ENCODE results near the gene HOOK2.
"Not testable (repeated sequence)": the region's sequence is repeated elsewhere in the genome, so short reads cannot be mapped to it uniquely, and the experiment has no call there.

HOOK2 gene

DNA sequence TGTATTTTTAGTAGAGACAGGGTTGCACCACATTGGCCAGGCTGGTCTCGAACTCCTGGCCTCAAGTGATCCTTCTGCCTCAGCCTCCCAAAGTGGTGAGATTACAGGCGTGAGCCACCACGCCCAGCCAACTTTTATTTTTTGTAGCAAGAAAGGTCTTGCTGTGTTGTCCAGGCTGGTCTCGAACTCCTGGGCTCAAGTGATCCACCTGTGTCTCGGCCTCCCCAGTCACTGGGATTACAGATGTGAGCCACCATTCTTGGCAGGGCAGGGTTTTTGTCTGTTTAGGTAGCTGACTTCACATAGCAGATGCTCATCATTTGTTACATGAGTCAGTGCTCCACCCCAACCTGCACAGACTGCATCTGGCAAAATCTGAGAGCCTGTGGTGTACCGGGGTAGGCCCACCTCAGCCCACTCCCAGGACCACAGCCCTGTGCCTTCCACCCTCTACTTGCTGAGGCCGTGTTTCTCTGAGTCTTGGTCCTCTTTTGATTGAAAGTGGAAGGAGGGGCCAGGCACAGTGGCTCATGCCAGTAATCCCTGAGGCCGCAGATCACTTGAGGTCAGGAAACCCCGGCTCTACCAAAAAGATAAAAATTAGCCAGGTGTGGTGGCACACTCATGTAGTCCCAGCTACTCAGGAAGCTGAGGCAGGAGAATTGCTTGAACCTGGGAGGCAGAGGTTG is 47.5 kb downstream of the HOOK2 start:
- no peak for DNase-seq (ENCODE audit: extremely low read depth, low read depth)
- TF ChIP-seq, protein P1, sequence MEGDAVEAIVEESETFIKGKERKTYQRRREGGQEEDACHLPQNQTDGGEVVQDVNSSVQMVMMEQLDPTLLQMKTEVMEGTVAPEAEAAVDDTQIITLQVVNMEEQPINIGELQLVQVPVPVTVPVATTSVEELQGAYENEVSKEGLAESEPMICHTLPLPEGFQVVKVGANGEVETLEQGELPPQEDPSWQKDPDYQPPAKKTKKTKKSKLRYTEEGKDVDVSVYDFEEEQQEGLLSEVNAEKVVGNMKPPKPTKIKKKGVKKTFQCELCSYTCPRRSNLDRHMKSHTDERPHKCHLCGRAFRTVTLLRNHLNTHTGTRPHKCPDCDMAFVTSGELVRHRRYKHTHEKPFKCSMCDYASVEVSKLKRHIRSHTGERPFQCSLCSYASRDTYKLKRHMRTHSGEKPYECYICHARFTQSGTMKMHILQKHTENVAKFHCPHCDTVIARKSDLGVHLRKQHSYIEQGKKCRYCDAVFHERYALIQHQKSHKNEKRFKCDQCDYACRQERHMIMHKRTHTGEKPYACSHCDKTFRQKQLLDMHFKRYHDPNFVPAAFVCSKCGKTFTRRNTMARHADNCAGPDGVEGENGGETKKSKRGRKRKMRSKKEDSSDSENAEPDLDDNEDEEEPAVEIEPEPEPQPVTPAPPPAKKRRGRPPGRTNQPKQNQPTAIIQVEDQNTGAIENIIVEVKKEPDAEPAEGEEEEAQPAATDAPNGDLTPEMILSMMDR (IDR thresholded peaks at IDR 0.05; ENCODE audit: low read depth, low read length) = no peak

DNA sequence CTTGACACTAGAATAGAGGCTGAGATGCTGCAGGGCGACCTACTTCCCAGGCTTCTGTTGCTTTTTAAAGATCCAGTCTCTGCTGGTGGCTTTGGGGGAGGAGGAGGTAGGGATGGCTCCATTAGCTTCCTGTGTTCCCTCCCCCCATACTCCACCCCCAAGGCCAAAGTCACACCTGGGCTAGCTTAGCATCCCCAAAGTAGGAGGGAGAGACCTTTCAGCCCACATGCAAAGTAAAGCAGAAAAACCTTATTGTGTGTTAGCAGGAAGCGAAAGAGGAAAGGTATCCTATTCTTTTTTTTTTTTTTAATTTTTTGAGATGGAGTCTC is 48.4 kb downstream of the HOOK2 start:
- TF ChIP-seq, protein P1 (IDR thresholded peaks at IDR 0.05; ENCODE audit: low read depth, low read length) = no peak
- DNase-seq (ENCODE audit: extremely low read depth, low read depth) = no peak

DNA sequence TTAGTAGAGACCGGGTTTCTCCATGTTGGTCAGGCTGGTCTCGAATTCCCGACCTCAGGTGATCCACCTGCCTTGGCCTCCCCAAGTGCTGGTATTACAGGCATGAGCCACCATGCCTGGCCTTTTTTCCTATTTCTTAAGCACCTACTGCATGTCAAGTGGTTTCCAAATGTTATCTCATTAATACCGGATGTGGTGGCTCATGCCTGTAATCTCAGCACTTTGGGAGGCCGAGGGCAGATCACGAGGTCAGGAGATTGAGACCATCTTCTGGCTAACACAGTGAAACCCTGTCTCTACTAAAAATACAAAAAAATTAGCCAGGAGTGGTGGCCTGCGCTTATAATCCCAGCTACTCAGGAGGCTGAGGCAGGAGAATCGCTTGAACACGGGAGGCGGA is 49.7 kb downstream of the HOOK2 start:
- not testable (repeated sequence) for DNase-seq (ENCODE audit: extremely low read depth, low read depth)

DNA sequence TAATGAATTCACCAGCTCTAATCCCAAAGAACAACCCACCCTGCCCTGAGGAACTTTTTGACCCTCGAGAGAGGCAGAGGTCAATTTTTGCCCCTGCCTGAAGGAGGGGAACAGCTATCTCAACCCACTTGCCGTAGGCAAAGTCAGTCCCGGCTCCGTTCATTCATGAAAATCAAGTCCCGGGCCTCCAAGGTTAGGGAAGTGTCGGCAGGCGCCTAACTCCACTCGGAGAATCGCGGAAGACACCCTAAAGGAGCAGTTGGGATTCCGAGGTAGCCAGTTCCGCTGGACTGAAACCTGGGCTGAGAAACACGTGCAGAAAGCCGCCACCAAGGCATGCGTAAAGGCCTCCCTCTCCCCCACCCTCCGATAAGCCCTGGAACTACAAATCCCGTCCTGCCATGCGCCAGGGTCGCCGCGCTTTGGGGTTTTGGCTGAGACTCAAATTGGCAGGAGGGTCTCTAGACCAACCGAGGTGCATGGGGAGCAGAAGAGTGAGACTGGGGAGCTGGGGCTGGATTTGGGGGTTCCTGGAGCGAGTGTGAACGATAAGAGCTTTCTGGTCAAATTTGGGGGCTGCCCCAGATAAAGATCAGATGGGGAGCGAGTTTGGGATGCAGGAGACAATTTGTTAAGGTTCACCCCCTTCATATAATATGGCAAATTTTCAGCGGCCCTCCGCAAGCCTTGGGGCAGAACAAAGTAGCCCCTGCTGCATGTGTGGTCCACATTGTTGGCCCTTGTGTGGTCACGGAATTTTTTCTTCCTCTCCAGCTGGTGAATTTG is 51.5 kb downstream of the HOOK2 start, which contains the start of gene TNPO2:
Gene TNPO2 (minus strand): TSS at position 292 of the 786 bp plus-strand sequence. CDS start 2,955 bp downstream, outside the sequence.
- no peak for DNase-seq (ENCODE audit: extremely low read depth, low read depth)
- TF ChIP-seq, protein P1 (IDR thresholded peaks at IDR 0.05; ENCODE audit: low read depth, low read length) = no peak

- TF ChIP-seq, protein P1 (IDR thresholded peaks at IDR 0.05; ENCODE audit: low read depth, low read length) = no peak
- no peak for DNase-seq (ENCODE audit: extremely low read depth, low read depth)
Observed at GRCh38 chr19:12723381-12723640, 52.0 kb downstream of the HOOK2 start.

- DNase-seq (ENCODE audit: extremely low read depth, low read depth) = peak; percentile 97
- TF ChIP-seq, protein P1 (IDR thresholded peaks at IDR 0.05; ENCODE audit: low read depth, low read length) = no peak
Observed at GRCh38 chr19:12722566-12723380, 52.6 kb downstream of the HOOK2 start.

DNA sequence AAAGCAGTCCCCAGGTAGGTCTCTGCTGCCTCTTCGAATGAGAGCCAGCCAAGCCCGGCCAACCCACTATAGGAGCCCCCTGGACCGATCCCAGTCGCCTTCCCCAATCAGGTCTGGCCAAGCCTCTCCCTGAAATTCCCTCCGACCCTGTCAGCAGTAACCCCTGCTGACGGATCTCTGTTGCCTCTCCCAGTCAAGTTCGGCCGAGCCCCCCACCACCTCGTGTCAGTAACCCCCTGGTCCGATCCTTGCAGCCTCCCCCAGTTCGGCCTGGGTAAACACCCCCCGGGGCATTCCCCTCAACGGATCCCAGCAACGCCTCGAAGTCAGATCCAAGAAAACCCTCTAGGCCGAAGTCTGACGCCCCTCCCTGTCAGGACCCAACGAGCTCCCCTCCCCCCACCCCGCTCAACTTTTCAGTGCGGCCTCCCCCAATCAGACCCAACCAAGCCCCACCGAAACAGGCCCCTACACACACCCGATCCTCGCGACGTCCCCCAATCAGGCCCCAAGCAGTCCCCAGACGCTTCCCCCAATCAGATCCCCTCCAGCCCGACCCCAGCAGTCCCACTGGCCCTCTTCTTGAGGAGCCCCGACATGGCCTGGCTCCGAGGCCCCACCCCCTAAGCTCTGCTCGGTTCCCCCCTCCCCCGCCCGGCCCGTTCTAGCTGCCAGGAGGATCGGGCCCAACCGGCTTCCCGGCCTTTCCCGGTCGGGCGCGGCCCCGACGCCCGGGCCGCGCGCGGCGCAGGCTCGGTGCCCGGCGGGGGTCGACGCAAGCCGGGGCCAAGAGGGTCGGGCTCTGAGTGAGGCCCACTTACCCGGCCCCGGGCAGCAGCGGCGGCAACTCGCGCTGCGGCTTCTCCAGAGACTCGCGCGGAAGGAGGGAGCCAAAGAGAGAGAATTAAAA is 53.4 kb downstream of the HOOK2 start:
- DNase-seq (ENCODE audit: extremely low read depth, low read depth) = peak; percentile 43
- TF ChIP-seq, protein P1 (IDR thresholded peaks at IDR 0.05; ENCODE audit: low read depth, low read length) = no peak

Measured in AG09319 (cell line).